ENCODE measurements around the gene RRP1B. TPM values are rescaled to one million over a fixed set of nuclear protein-coding genes. Genes with fewer than 3 reads are reported as not detected.
A peak's percentile ranks its signal among the peaks of the same experiment; 100 is the strongest.

RRP1B gene
- total and polyA plus RNA-seq, 8 donors: 16.0 to 33.3 (median 28.2) TPM

GRCh38 chr21:43654806-43655489, 4.4 kb upstream of the RRP1B start:
- Histone ChIP-seq H3K27ac (no peak overlapping the region), H3K27me3 (peaks cover 0 to 16% of the 10 kb centered on the region in 2 donors), H3K9me3 (no peaks in the 10 kb centered on the region), H3K4me3 (no peak overlapping the region), H3K36me3 (no peaks in the 10 kb centered on the region), H3K4me1 (peaks cover 4 to 24% of the 10 kb centered on the region in 2 donors)
- TF ChIP-seq CTCF (IDR thresholded peaks at IDR 0.05): no peak
- DNase-seq (no peak), ATAC-seq (no peak)
- intact Hi-C loops (cut with DNase I): no loop called here

GRCh38 chr21:43657355-43658087, 1.8 kb upstream of the RRP1B start:
- H3K27me3 ChIP-seq: peaks cover 0 to 16% of the 10 kb centered on the region in 2 donors
- intact Hi-C loops (cut with DNase I): no loop called here
- DNase-seq (peak in 1 of 4 donors; percentile 80), ATAC-seq (no peak)
- no peak overlapping the region for H3K27ac ChIP-seq
- H3K36me3 ChIP-seq: peaks cover 0 to 8% of the 10 kb centered on the region in 2 donors
- H3K9me3 ChIP-seq: no peaks in the 10 kb centered on the region
- TF ChIP-seq CTCF (IDR thresholded peaks at IDR 0.05): no peak
- peaks cover 11 to 39% of the 10 kb centered on the region in 2 donors for H3K4me1 ChIP-seq
- no peak overlapping the region for H3K4me3 ChIP-seq

DNA sequence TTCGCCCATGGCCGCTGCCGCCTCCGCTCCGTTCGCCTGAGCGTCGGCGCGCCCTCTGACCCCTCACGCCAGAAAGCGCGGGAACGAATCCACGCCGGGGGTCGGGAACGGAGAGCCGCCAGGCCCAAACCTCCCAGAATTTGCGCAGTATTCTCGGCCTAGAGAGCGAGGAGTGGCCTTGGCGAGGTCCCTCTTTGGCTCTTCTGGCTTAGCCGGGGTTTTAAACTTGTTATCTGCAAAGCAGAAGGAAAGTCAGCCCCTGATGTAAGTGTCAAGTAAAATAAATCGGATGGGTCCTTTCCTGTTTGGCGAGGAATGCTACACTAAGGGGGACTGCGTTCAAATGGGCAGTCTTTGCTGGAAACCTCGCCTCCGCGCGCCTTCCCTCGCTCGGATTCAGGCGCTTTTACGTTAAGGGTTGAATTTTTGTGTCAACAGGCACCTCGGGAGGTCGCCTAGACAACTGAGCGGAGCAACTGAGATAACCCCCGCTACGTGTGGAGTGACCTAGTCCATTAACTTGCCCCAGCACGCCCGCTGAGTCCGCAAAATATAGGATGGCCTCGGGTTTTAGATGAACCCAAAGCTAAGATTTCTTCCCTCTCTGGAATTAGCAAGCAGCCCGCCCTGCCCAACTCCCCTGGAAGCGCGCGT, 1.1 kb upstream of the RRP1B start:
- Histone ChIP-seq H3K9me3 (no peaks in the 10 kb centered on the region), H3K27me3 (peaks cover 0 to 16% of the 10 kb centered on the region in 2 donors), H3K4me3 (no peak overlapping the region), H3K36me3 (peaks cover 0 to 14% of the 10 kb centered on the region in 2 donors), H3K27ac (no peak overlapping the region), H3K4me1 (peaks cover 11 to 39% of the 10 kb centered on the region in 2 donors)
- DNase-seq: no peak
- TF ChIP-seq CTCF (IDR thresholded peaks at IDR 0.05): no peak
- ATAC-seq: no peak
- intact Hi-C loops (cut with DNase I): no loop called here

DNA sequence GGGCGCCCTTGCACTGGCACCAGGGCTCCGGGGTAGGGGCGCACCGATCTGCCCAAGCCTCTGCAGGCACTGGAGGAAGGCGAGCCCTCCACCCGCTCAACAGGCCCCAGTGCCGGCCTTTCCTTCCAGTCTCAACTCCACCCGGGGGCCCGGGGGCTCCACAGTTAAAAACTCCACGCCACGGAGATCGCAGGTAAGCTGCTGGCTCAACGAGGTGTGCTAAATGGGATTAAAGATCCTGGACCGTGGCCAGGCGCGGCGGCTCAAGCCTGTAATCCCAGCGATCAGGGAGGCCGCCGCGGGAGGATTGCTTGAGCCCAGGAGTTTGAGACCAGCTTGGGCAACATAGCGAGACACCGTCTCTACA, 608 bp upstream of the RRP1B start:
- Histone ChIP-seq H3K36me3 (peaks cover 0 to 19% of the 10 kb centered on the region in 2 donors), H3K27me3 (peaks cover 0 to 16% of the 10 kb centered on the region in 2 donors), H3K9me3 (no peaks in the 10 kb centered on the region), H3K27ac (peak overlapping the region; percentile 80 to 86), H3K4me1 (peaks cover 11 to 39% of the 10 kb centered on the region in 2 donors), H3K4me3 (peak overlapping the region in 1 of 2 donors; percentile 95)
- no peak for TF ChIP-seq CTCF (IDR thresholded peaks at IDR 0.05)
- ATAC-seq (no peak), DNase-seq (no peak)
- intact Hi-C loops (cut with DNase I): no loop called here

GRCh38 chr21:43662286-43662685, 2.9 kb downstream of the RRP1B start:
- Histone ChIP-seq H3K4me3 (no peak overlapping the region), H3K27ac (no peak overlapping the region), H3K9me3 (no peaks in the 10 kb centered on the region), H3K36me3 (peaks cover 0 to 35% of the 10 kb centered on the region in 2 donors), H3K4me1 (peaks cover 11 to 37% of the 10 kb centered on the region in 2 donors), H3K27me3 (peaks cover 0 to 10% of the 10 kb centered on the region in 2 donors)
- ATAC-seq (no peak), DNase-seq (no peak)
- intact Hi-C loops (cut with DNase I): no loop called here
- TF ChIP-seq CTCF (IDR thresholded peaks at IDR 0.05): no peak

Data from left lung (tissue), 10 donors.